ENCODE results near the gene NTRK2.

DNA sequence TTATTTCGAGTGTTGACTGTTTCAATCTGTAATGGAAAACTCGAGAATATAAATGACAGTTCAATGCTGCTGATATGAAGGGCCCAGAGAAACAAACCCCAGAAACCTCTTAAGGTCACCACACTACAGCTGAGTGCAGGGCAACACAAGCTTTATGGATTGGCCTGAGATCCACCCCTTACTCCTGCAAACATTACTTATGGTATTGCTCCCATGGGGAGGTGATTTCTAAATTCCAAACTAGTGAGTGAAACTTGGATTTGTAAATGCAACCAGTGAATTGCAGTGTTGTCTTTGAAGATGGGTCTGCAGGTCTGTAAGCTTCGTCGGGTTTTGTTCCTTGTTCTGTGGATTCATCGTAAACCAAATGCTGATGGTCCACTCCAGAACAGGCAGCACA is 85.4 kb downstream of the NTRK2 start:
- TF ChIP-seq, protein P1, sequence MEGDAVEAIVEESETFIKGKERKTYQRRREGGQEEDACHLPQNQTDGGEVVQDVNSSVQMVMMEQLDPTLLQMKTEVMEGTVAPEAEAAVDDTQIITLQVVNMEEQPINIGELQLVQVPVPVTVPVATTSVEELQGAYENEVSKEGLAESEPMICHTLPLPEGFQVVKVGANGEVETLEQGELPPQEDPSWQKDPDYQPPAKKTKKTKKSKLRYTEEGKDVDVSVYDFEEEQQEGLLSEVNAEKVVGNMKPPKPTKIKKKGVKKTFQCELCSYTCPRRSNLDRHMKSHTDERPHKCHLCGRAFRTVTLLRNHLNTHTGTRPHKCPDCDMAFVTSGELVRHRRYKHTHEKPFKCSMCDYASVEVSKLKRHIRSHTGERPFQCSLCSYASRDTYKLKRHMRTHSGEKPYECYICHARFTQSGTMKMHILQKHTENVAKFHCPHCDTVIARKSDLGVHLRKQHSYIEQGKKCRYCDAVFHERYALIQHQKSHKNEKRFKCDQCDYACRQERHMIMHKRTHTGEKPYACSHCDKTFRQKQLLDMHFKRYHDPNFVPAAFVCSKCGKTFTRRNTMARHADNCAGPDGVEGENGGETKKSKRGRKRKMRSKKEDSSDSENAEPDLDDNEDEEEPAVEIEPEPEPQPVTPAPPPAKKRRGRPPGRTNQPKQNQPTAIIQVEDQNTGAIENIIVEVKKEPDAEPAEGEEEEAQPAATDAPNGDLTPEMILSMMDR (IDR thresholded peaks at IDR 0.05; ENCODE audit: low read length), result no peak
- no peak for TF ChIP-seq EZH2 (IDR thresholded peaks at IDR 0.05; ENCODE audit: borderline replicate concordance, low read length)
